ENCODE results near the gene TSBP1. TPM values are rescaled to one million over a fixed set of nuclear protein-coding genes. Genes with fewer than 3 reads are reported as not detected.
A peak's percentile ranks its signal among the peaks of the same experiment; 100 is the strongest.

TSBP1 gene
- total RNA-seq, 2 experiments from 2014 or later: not detected

DNA sequence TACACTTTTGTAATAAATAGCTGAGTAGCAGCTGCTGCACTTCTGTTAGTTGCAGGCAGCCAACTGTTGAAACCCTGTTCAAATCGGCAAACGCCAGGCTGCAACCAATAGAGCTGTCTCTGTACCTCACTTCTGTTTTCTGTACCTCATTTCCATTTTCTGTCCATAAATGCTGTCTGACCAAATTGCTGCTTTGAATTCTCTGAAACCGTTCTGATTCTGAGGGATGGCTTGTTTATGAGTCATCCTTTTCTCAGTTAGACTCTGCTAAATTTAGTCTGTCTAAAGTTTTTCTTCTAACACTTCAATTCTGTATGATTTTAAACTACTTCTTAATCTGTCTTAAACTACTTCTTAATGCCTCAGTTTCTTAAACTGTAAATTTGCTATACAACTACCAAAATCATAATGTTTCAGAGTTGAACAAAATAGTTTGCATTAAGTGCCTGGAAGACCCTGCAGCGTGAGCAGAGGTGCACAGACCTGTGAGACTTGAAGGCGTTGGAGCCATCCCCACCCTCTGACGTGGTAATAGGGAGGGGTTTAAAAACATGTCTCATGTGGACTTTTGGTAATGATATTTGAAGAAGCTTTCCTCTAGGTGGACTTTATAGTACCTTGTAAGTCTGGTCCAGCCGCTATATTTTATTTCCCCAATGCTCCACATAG is 25.7 kb upstream of the TSBP1 start:
- BruUV-seq (replicated peaks): TSS peak; percentile 89
- H3K4me2 ChIP-seq (ENCODE audit: low read length): peak overlapping the region; percentile 57
- POLR2A ChIA-PET: interaction anchor here (0.6 to 0.9 kb wide), 7 partner anchors 12 to 441 kb away, joined by 3 to 10 read pairs (median 3); partner anchors contain the start of gene TAP2
- peak overlapping the region; percentile 86 for H3K27ac ChIP-seq (ENCODE audit: low read depth, low read length, poor library complexity, severe bottlenecking)
- no peaks in the 10 kb centered on the region for H3K9me3 ChIP-seq (ENCODE audit: low read length)
- H4K20me1 ChIP-seq (ENCODE audit: insufficient read depth, low read length): no peaks in the 10 kb centered on the region
- TF ChIP-seq, protein P1, sequence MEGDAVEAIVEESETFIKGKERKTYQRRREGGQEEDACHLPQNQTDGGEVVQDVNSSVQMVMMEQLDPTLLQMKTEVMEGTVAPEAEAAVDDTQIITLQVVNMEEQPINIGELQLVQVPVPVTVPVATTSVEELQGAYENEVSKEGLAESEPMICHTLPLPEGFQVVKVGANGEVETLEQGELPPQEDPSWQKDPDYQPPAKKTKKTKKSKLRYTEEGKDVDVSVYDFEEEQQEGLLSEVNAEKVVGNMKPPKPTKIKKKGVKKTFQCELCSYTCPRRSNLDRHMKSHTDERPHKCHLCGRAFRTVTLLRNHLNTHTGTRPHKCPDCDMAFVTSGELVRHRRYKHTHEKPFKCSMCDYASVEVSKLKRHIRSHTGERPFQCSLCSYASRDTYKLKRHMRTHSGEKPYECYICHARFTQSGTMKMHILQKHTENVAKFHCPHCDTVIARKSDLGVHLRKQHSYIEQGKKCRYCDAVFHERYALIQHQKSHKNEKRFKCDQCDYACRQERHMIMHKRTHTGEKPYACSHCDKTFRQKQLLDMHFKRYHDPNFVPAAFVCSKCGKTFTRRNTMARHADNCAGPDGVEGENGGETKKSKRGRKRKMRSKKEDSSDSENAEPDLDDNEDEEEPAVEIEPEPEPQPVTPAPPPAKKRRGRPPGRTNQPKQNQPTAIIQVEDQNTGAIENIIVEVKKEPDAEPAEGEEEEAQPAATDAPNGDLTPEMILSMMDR (conservative IDR thresholded peaks at IDR 0.05; ENCODE audit: low read length): no peak
- TF ChIP-seq EZH2phosphoT487 (IDR thresholded peaks at IDR 0.05; ENCODE audit: borderline replicate concordance, low read depth, low read length): no peak
- CTCF ChIA-PET (ENCODE audit: unreplicated experiment): no interaction called here
- no peaks in the 10 kb centered on the region for H3K36me3 ChIP-seq (ENCODE audit: insufficient read depth, low read length)
- no peaks in the 10 kb centered on the region for H3K79me2 ChIP-seq (ENCODE audit: insufficient read depth, low read depth, low read length)
- H3K4me1 ChIP-seq (ENCODE audit: insufficient read depth, low read length, poor library complexity, severe bottlenecking): peaks cover 66% of the 10 kb centered on the region
- DNase-seq (ENCODE audit: low spot score): peak; percentile 80
- H2AFZ ChIP-seq (ENCODE audit: low read length): peak overlapping the region; percentile 78
- peak overlapping the region; percentile 22 for H3K4me3 ChIP-seq (ENCODE audit: low read depth, low read length, poor library complexity, severe bottlenecking)
- intact Hi-C loops (cut with micrococcal nuclease; ENCODE audit: unreplicated experiment): loop anchor here (2.0 to 5.0 kb wide), 2 partner anchors 129 to 150 kb away; no protein-coding TSS in a partner anchor
- no peaks in the 10 kb centered on the region for H3K9me2 ChIP-seq (ENCODE audit: insufficient read depth, low read length)

DNA sequence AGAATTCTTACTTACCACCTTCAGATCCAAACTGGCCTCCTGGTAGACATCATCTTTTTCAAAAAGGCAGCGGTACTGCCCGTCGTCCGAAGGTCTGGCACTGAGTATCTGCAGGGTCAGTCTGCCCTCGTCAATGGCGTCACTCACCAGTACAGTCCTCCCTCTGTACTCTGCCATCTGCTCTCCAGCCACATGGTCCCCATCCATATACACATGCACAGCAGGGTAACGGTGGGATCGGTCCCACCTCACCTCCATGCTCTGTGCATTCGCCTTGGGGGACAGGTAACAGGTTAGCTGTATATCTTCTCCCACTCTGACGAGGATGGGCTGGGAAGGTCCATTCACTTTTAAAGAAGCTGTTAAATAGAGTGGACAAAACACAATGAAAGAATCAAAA is 24.3 kb upstream of the TSBP1 start:
- Histone ChIP-seq H3K36me3 (ENCODE audit: insufficient read depth, low read length) (no peaks in the 10 kb centered on the region), H3K79me2 (ENCODE audit: insufficient read depth, low read depth, low read length) (no peaks in the 10 kb centered on the region), H3K9me3 (ENCODE audit: low read length) (no peaks in the 10 kb centered on the region), H3K4me3 (ENCODE audit: low read depth, low read length, poor library complexity, severe bottlenecking) (no peak overlapping the region), H4K20me1 (ENCODE audit: insufficient read depth, low read length) (no peaks in the 10 kb centered on the region), H3K4me1 (ENCODE audit: insufficient read depth, low read length, poor library complexity, severe bottlenecking) (peaks cover 57% of the 10 kb centered on the region), H3K4me2 (ENCODE audit: low read length) (peak overlapping the region; percentile 57; the same call in 1 of the 2 replicates), H2AFZ (ENCODE audit: low read length) (peak overlapping the region; percentile 9; the same call in 1 of the 2 replicates), H3K27ac (ENCODE audit: low read depth, low read length, poor library complexity, severe bottlenecking) (peak overlapping the region; percentile 86), H3K9me2 (ENCODE audit: insufficient read depth, low read length) (no peaks in the 10 kb centered on the region)
- POLR2A ChIA-PET: interaction anchor here (0.6 kb wide), 3 partner anchors 14 to 427 kb away, joined by 3 read pairs; no protein-coding TSS in a partner anchor
- no TSS peak for BruUV-seq (replicated peaks)
- intact Hi-C loops (cut with micrococcal nuclease; ENCODE audit: unreplicated experiment): loop anchor here (2.0 to 5.0 kb wide), 2 partner anchors 127 to 149 kb away; no protein-coding TSS in a partner anchor
- TF ChIP-seq EZH2phosphoT487 (IDR thresholded peaks at IDR 0.05; ENCODE audit: borderline replicate concordance, low read depth, low read length): no peak
- TF ChIP-seq, protein P1 (conservative IDR thresholded peaks at IDR 0.05; ENCODE audit: low read length): no peak
- DNase-seq (ENCODE audit: low spot score): no peak
- CTCF ChIA-PET (ENCODE audit: unreplicated experiment): no interaction called here
